Measurements from ENCODE around the gene POP5. TPM values are rescaled to one million over a fixed set of nuclear protein-coding genes. Genes with fewer than 3 reads are reported as not detected.
A peak's percentile ranks its signal among the peaks of the same experiment; 100 is the strongest.

The POP5 gene
- total RNA-seq, 1 donor from 2014 or later = 26.2 TPM

GRCh38 chr12:120588948-120589930, 8.0 kb upstream of the POP5 start:
- ATAC-seq = no peak

- ATAC-seq = no peak
Measured at GRCh38 chr12:120588371-120588770, 7.2 kb upstream of the POP5 start.

- no peak for ATAC-seq
Measured at GRCh38 chr12:120586860-120587259, 5.7 kb upstream of the POP5 start.

- ATAC-seq = no peak
Measured at GRCh38 chr12:120586206-120586605, 5.0 kb upstream of the POP5 start.

GRCh38 chr12:120584343-120585149, 3.3 kb upstream of the POP5 start:
- peak; percentile 26 for ATAC-seq

- ATAC-seq = peak; percentile 21
Measured at GRCh38 chr12:120583478-120584030, 2.4 kb upstream of the POP5 start.

GRCh38 chr12:120581998-120582397, 796 bp upstream of the POP5 start:
- no peak for ATAC-seq

- ATAC-seq = no peak
Measured at GRCh38 chr12:120579179-120579578, 2.0 kb downstream of the POP5 start.

GRCh38 chr12:120574106-120574505, 7.1 kb downstream of the POP5 start:
- ATAC-seq = no peak

- ATAC-seq = no peak
Measured at GRCh38 chr12:120573560-120573959, 7.6 kb downstream of the POP5 start.

- no peak for ATAC-seq
Measured at GRCh38 chr12:120571299-120571698, 9.9 kb downstream of the POP5 start.

- ATAC-seq = peak; percentile 29
Measured at GRCh38 chr12:120563495-120563894, 17.7 kb downstream of the POP5 start.

- no peak for ATAC-seq
Measured at GRCh38 chr12:120562906-120563305, 18.3 kb downstream of the POP5 start.

GRCh38 chr12:120557589-120557988, 23.6 kb downstream of the POP5 start:
- no peak for ATAC-seq

- ATAC-seq = no peak
Measured at GRCh38 chr12:120554678-120555077, 26.5 kb downstream of the POP5 start.

- ATAC-seq = no peak
Measured at GRCh38 chr12:120546050-120546386, 35.2 kb downstream of the POP5 start.

GRCh38 chr12:120544691-120545090, 36.5 kb downstream of the POP5 start:
- ATAC-seq = no peak

GRCh38 chr12:120542166-120542565, 39.0 kb downstream of the POP5 start:
- no peak for ATAC-seq

- ATAC-seq = no peak
Measured at GRCh38 chr12:120540445-120540844, 40.8 kb downstream of the POP5 start.

- peak; percentile 27 for ATAC-seq
Measured at GRCh38 chr12:120539303-120539702, 41.9 kb downstream of the POP5 start.

GRCh38 chr12:120538281-120539156, 42.7 kb downstream of the POP5 start:
- peak; percentile 59 for ATAC-seq

- no peak for ATAC-seq
Measured at GRCh38 chr12:120537856-120538220, 43.4 kb downstream of the POP5 start.

Measured in esophagus mucosa (tissue), 1 donor.